CD4-positive, alpha-beta T cell (primary cell): ENCODE results near the gene KCNMA1. TPM values are rescaled to one million over a fixed set of nuclear protein-coding genes. Genes with fewer than 3 reads are reported as not detected.

Experiments
- ATAC-seq: fragments of 200-7000 bp; cut with Tn5 transposase; one replicate; pipeline ENCODE4 v1.10.0; 2022; ENCODE audit warnings: mild to moderate bottlenecking; ENCODE audit not compliant: poor library complexity
- CTCF ChIA-PET: fragments of 350-600 bp; sonication (Branson Sonifier 250); formaldehyde crosslinking; loops from one replicate; lab custom pipeline; 2021; ENCODE audit warnings: antibody characterized with exemption, inconsistent platforms; lab: Charles Lee
- POLR2A ChIA-PET: fragments of 350-600 bp; sonication (Branson Sonifier 250); formaldehyde crosslinking; loops from one replicate; lab custom pipeline; 2021; ENCODE audit warnings: antibody characterized with exemption, inconsistent platforms; lab: Charles Lee
- DNase-seq, 14 experiments: peaks; one replicate each; pipeline ENCODE4 v3.0.0-alpha.2; 2013 to 2020; ENCODE audit warnings: mixed read lengths in 2 of 14
- H3K27ac ChIP-seq, 2 donors: one replicate each; pipeline versions ENCODE4 v1.5.1 to v1.7.0; 2013; ENCODE audit warnings: low read length in 2 of 2, low read depth in 1 of 2, mild to moderate bottlenecking in 1 of 2
- H3K27me3 ChIP-seq, 2 experiments: 1 replicate in 1 of 2; 2 replicates in 1 of 2; pipeline versions ENCODE4 v1.6.1 to v1.7.0; 2013; ENCODE audit warnings: low read length in 2 of 2, control low read depth in 1 of 2, mild to moderate bottlenecking in 1 of 2, moderate library complexity in 1 of 2; ENCODE audit not compliant: insufficient read depth in 2 of 2, control insufficient read depth in 1 of 2
- H3K36me3 ChIP-seq: one replicate; pipeline ENCODE4 v1.6.1; 2013; ENCODE audit warnings: low read length, control low read depth; ENCODE audit not compliant: insufficient read depth
- H3K4me1 ChIP-seq: one replicate; pipeline ENCODE4 v1.6.1; 2013; ENCODE audit warnings: low read length, control low read depth; ENCODE audit not compliant: insufficient read depth
- H3K4me3 ChIP-seq: one replicate; pipeline ENCODE4 v1.5.1; 2013; ENCODE audit warnings: mild to moderate bottlenecking, low read length, moderate library complexity
- H3K9me3 ChIP-seq, 2 experiments: 1 replicate in 1 of 2; 2 replicates in 1 of 2; pipeline versions ENCODE4 v1.6.1 to v1.7.0; 2013; ENCODE audit warnings: low read length in 2 of 2, mild to moderate bottlenecking in 2 of 2, control low read depth in 1 of 2, moderate library complexity in 1 of 2; ENCODE audit not compliant: control insufficient read depth in 1 of 2, insufficient read depth in 1 of 2
- H3K27ac Mint-ChIP-seq: one replicate; pipeline ENCODE4 v1.8.0; 2020; ENCODE audit warnings: mixed read lengths
- H3K27me3 Mint-ChIP-seq: one replicate; pipeline ENCODE4 v1.8.0; 2021; ENCODE audit warnings: mixed read lengths
- H3K36me3 Mint-ChIP-seq: one replicate; pipeline ENCODE4 v1.8.0; 2021; ENCODE audit warnings: low read depth, mixed read lengths
- H3K4me1 Mint-ChIP-seq: one replicate; pipeline ENCODE4 v1.8.0; 2021; ENCODE audit warnings: low read depth, mixed read lengths
- H3K4me3 Mint-ChIP-seq: one replicate; pipeline ENCODE4 v1.8.0; 2020; ENCODE audit warnings: mild to moderate bottlenecking, mixed read lengths
- H3K9me3 Mint-ChIP-seq: one replicate; pipeline ENCODE4 v1.8.0; 2020; ENCODE audit warnings: mixed read lengths
- intact Hi-C, 2 experiments: fragments of 100-400 bp; cut with DNase I in 1 of 2; cut with micrococcal nuclease in 1 of 2; formaldehyde crosslinking; loops; one replicate each; pipeline versions ENCODE4 v1.15.1 to v1.9.0; 2023 to 2025; cut with DNase I, micrococcal nuclease
- total RNA-seq, 174 experiments: library from RNA in 2 of 174; stranded (reverse) in 2 of 174; gene quantifications; one replicate each; pipeline ENCODE4 v1.2.3 and lab custom pipeline; 2021 to 2026
- TF ChIP-seq, protein P1 (sequence below): fragments of 200-600 bp; IDR thresholded peaks from one replicate; pipeline ENCODE4 v1.8.0; 2022; ENCODE audit warnings: antibody characterized with exemption, mild to moderate bottlenecking

The KCNMA1 gene
- total RNA-seq, 2 experiments from 2014 or later = not detected

DNA sequence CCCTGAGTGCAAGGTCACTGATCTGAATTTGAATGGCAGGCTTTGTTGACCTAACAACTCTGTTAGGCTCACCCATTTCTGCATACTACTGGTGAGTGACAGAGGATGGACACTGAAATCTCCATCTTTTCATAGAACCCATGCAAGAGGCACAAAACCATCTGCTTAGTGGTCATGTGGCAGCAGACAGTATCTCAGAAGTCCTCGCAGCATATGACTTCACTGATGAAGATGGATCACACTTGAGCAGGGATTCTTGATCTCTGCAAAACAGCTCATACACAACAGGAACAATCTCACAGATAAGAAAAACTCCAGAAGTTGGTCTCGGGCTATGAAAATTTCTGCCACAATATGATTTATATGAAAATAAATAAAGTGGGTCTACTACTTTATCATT is 487.9 kb downstream of the KCNMA1 start:
- Mint-ChIP-seq H3K4me3 (no peak overlapping the region), H3K9me3 (no peaks in the 10 kb centered on the region), H3K4me1 (no peaks in the 10 kb centered on the region), H3K27me3 (peaks cover 6% of the 10 kb centered on the region), H3K27ac (no peak overlapping the region), H3K36me3 (no peaks in the 10 kb centered on the region)
- DNase-seq (no peak), ATAC-seq (no peak)
- CTCF ChIA-PET = no interaction called here
- POLR2A ChIA-PET = no interaction called here
- H3K4me3 ChIP-seq = no peak overlapping the region
- no peaks in the 10 kb centered on the region for H3K4me1 ChIP-seq
- H3K36me3 ChIP-seq = no peaks in the 10 kb centered on the region
- TF ChIP-seq, protein P1, sequence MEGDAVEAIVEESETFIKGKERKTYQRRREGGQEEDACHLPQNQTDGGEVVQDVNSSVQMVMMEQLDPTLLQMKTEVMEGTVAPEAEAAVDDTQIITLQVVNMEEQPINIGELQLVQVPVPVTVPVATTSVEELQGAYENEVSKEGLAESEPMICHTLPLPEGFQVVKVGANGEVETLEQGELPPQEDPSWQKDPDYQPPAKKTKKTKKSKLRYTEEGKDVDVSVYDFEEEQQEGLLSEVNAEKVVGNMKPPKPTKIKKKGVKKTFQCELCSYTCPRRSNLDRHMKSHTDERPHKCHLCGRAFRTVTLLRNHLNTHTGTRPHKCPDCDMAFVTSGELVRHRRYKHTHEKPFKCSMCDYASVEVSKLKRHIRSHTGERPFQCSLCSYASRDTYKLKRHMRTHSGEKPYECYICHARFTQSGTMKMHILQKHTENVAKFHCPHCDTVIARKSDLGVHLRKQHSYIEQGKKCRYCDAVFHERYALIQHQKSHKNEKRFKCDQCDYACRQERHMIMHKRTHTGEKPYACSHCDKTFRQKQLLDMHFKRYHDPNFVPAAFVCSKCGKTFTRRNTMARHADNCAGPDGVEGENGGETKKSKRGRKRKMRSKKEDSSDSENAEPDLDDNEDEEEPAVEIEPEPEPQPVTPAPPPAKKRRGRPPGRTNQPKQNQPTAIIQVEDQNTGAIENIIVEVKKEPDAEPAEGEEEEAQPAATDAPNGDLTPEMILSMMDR = no peak
- no peaks in the 10 kb centered on the region for H3K9me3 ChIP-seq
- intact Hi-C loops = no loop called here
- no peaks in the 10 kb centered on the region for H3K27me3 ChIP-seq
- H3K27ac ChIP-seq = no peak overlapping the region

DNA sequence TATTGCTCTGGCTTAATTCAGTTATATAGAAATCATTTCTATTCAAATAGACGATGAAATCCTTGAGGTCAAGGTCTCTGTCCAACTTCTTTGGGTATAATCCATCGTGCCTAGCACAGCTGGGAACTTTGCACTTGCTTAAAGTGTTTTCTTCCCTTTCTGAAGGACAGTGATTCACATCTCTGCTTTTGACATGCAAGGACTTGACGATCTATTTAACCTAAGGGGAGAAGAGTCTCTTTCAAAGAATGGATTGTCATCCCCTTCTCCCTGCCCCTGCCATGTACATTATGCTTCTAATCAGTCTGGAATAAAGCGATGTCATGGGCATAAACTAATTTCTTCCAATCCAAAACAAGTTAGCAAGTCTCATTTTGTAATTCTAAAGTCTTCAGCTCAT is 488.6 kb downstream of the KCNMA1 start:
- POLR2A ChIA-PET = no interaction called here
- ATAC-seq (no peak), DNase-seq (no peak)
- Mint-ChIP-seq H3K27ac (no peak overlapping the region), H3K4me3 (no peak overlapping the region), H3K9me3 (no peaks in the 10 kb centered on the region), H3K4me1 (no peaks in the 10 kb centered on the region), H3K27me3 (peaks cover 4% of the 10 kb centered on the region), H3K36me3 (no peaks in the 10 kb centered on the region)
- TF ChIP-seq, protein P1 = no peak
- no peaks in the 10 kb centered on the region for H3K36me3 ChIP-seq
- no peaks in the 10 kb centered on the region for H3K9me3 ChIP-seq
- no peak overlapping the region for H3K27ac ChIP-seq
- H3K27me3 ChIP-seq = no peaks in the 10 kb centered on the region
- intact Hi-C loops = no loop called here
- no peaks in the 10 kb centered on the region for H3K4me1 ChIP-seq
- CTCF ChIA-PET = no interaction called here
- H3K4me3 ChIP-seq = no peak overlapping the region

DNA sequence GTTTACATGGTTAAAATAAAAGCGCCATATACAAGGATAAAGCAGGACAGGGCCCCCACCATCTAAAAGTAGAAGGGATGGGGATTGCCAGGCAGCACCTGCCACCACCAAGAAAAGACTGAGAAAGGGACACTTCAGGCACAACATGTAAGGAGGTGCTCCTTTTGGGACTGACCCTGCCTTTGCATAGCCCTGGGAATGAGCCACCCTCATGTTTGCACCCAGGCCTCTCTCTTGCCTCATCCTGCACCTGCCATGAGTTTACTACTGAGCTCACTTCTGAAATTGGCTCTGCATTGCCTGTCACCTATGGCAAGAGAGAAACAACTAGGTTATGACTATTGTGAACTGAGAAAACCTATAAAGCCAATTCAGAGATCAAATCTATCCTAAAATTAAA is 489.7 kb downstream of the KCNMA1 start:
- Mint-ChIP-seq H3K9me3 (no peaks in the 10 kb centered on the region), H3K4me1 (no peaks in the 10 kb centered on the region), H3K27ac (no peak overlapping the region), H3K36me3 (no peaks in the 10 kb centered on the region), H3K27me3 (peaks cover 4% of the 10 kb centered on the region), H3K4me3 (no peak overlapping the region)
- H3K36me3 ChIP-seq = no peaks in the 10 kb centered on the region
- ATAC-seq (no peak), DNase-seq (no peak)
- no peaks in the 10 kb centered on the region for H3K4me1 ChIP-seq
- H3K27ac ChIP-seq = no peak overlapping the region
- intact Hi-C loops = no loop called here
- ChIA-PET POLR2A (no interaction called here), CTCF (no interaction called here)
- no peaks in the 10 kb centered on the region for H3K9me3 ChIP-seq
- TF ChIP-seq, protein P1 = no peak
- no peak overlapping the region for H3K4me3 ChIP-seq
- no peaks in the 10 kb centered on the region for H3K27me3 ChIP-seq
